ENCODE data around the gene TXNRD1.
"Not testable (repeated sequence)": the region's sequence is repeated elsewhere in the genome, so short reads cannot be mapped to it uniquely, and the experiment has no call there.

TXNRD1 gene

GRCh38 chr12:104250366-104251125 is 35.0 kb downstream of the TXNRD1 start:
- Histone ChIP-seq H3K27me3 (ENCODE audit: control insufficient read depth in 2 of 2, insufficient read depth in 2 of 2, low read length in 2 of 2) (no peaks in the 10 kb centered on the region), H3K4me3 (ENCODE audit: low read length in 2 of 2) (no peak overlapping the region), H3K9me3 (ENCODE audit: control insufficient read depth in 2 of 2, low read length in 2 of 2) (no peaks in the 10 kb centered on the region), H3K27ac (ENCODE audit: low read depth in 2 of 2, low read length in 2 of 2) (no peak overlapping the region), H3K36me3 (ENCODE audit: control insufficient read depth in 2 of 2, insufficient read depth in 2 of 2, low read length in 2 of 2) (no peaks in the 10 kb centered on the region), H3K9ac (ENCODE audit: low read depth in 1 of 2, low read length in 2 of 2) (no peak overlapping the region), H3K4me1 (ENCODE audit: control insufficient read depth in 2 of 2, insufficient read depth in 2 of 2, low read length in 2 of 2) (no peaks in the 10 kb centered on the region)

GRCh38 chr12:104257913-104258472 is 42.4 kb downstream of the TXNRD1 start:
- Histone ChIP-seq H3K4me3 (ENCODE audit: low read length in 2 of 2) (no peak overlapping the region), H3K36me3 (ENCODE audit: control insufficient read depth in 2 of 2, insufficient read depth in 2 of 2, low read length in 2 of 2) (no peaks in the 10 kb centered on the region), H3K9me3 (ENCODE audit: control insufficient read depth in 2 of 2, low read length in 2 of 2) (no peaks in the 10 kb centered on the region), H3K27me3 (ENCODE audit: control insufficient read depth in 2 of 2, insufficient read depth in 2 of 2, low read length in 2 of 2) (no peaks in the 10 kb centered on the region), H3K4me1 (ENCODE audit: control insufficient read depth in 2 of 2, insufficient read depth in 2 of 2, low read length in 2 of 2) (no peaks in the 10 kb centered on the region), H3K27ac (ENCODE audit: low read depth in 2 of 2, low read length in 2 of 2) (no peak overlapping the region), H3K9ac (ENCODE audit: low read depth in 1 of 2, low read length in 2 of 2) (no peak overlapping the region)

GRCh38 chr12:104258476-104259067 is 43.0 kb downstream of the TXNRD1 start:
- no peaks in the 10 kb centered on the region for H3K27me3 ChIP-seq (ENCODE audit: control insufficient read depth in 2 of 2, insufficient read depth in 2 of 2, low read length in 2 of 2)
- no peak overlapping the region for H3K27ac ChIP-seq (ENCODE audit: low read depth in 2 of 2, low read length in 2 of 2)
- H3K9ac ChIP-seq (ENCODE audit: low read depth in 1 of 2, low read length in 2 of 2): no peak overlapping the region
- H3K4me1 ChIP-seq (ENCODE audit: control insufficient read depth in 2 of 2, insufficient read depth in 2 of 2, low read length in 2 of 2): no peaks in the 10 kb centered on the region
- H3K9me3 ChIP-seq (ENCODE audit: control insufficient read depth in 2 of 2, low read length in 2 of 2): no peaks in the 10 kb centered on the region
- H3K4me3 ChIP-seq (ENCODE audit: low read length in 2 of 2): no peak overlapping the region
- H3K36me3 ChIP-seq (ENCODE audit: control insufficient read depth in 2 of 2, insufficient read depth in 2 of 2, low read length in 2 of 2): no peaks in the 10 kb centered on the region

GRCh38 chr12:104263026-104263425 is 47.4 kb downstream of the TXNRD1 start:
- Histone ChIP-seq H3K36me3 (ENCODE audit: control insufficient read depth in 2 of 2, insufficient read depth in 2 of 2, low read length in 2 of 2) (no peaks in the 10 kb centered on the region), H3K9me3 (ENCODE audit: control insufficient read depth in 2 of 2, low read length in 2 of 2) (no peaks in the 10 kb centered on the region), H3K27me3 (ENCODE audit: control insufficient read depth in 2 of 2, insufficient read depth in 2 of 2, low read length in 2 of 2) (no peaks in the 10 kb centered on the region), H3K27ac (ENCODE audit: low read depth in 2 of 2, low read length in 2 of 2) (no peak overlapping the region), H3K4me3 (ENCODE audit: low read length in 2 of 2) (no peak overlapping the region), H3K9ac (ENCODE audit: low read depth in 1 of 2, low read length in 2 of 2) (no peak overlapping the region), H3K4me1 (ENCODE audit: control insufficient read depth in 2 of 2, insufficient read depth in 2 of 2, low read length in 2 of 2) (no peaks in the 10 kb centered on the region)

GRCh38 chr12:104263580-104264358 is 48.2 kb downstream of the TXNRD1 start:
- H3K4me1 ChIP-seq (ENCODE audit: control insufficient read depth in 2 of 2, insufficient read depth in 2 of 2, low read length in 2 of 2): no peaks in the 10 kb centered on the region

GRCh38 chr12:104265436-104265835 is 49.9 kb downstream of the TXNRD1 start:
- H3K9me3 ChIP-seq (ENCODE audit: control insufficient read depth in 2 of 2, low read length in 2 of 2); H3K9ac ChIP-seq (ENCODE audit: low read depth in 1 of 2, low read length in 2 of 2); H3K4me1 ChIP-seq (ENCODE audit: control insufficient read depth in 2 of 2, insufficient read depth in 2 of 2, low read length in 2 of 2); H3K4me3 ChIP-seq (ENCODE audit: low read length in 2 of 2); H3K27ac ChIP-seq (ENCODE audit: low read depth in 2 of 2, low read length in 2 of 2); H3K27me3 ChIP-seq (ENCODE audit: control insufficient read depth in 2 of 2, insufficient read depth in 2 of 2, low read length in 2 of 2); H3K36me3 ChIP-seq (ENCODE audit: control insufficient read depth in 2 of 2, insufficient read depth in 2 of 2, low read length in 2 of 2): not testable (repeated sequence)

More at GRCh38 chr12:104263580-104264358, 48.2 kb downstream of the TXNRD1 start:
- Histone ChIP-seq H3K36me3 (ENCODE audit: control insufficient read depth in 2 of 2, insufficient read depth in 2 of 2, low read length in 2 of 2) (no peaks in the 10 kb centered on the region), H3K27me3 (ENCODE audit: control insufficient read depth in 2 of 2, insufficient read depth in 2 of 2, low read length in 2 of 2) (no peaks in the 10 kb centered on the region), H3K4me3 (ENCODE audit: low read length in 2 of 2) (no peak overlapping the region), H3K9me3 (ENCODE audit: control insufficient read depth in 2 of 2, low read length in 2 of 2) (no peaks in the 10 kb centered on the region), H3K27ac (ENCODE audit: low read depth in 2 of 2, low read length in 2 of 2) (no peak overlapping the region), H3K9ac (ENCODE audit: low read depth in 1 of 2, low read length in 2 of 2) (no peak overlapping the region)

- Histone ChIP-seq H3K9ac (ENCODE audit: low read depth in 1 of 2, low read length in 2 of 2) (no peak overlapping the region), H3K9me3 (ENCODE audit: control insufficient read depth in 2 of 2, low read length in 2 of 2) (no peaks in the 10 kb centered on the region), H3K27me3 (ENCODE audit: control insufficient read depth in 2 of 2, insufficient read depth in 2 of 2, low read length in 2 of 2) (no peaks in the 10 kb centered on the region), H3K4me1 (ENCODE audit: control insufficient read depth in 2 of 2, insufficient read depth in 2 of 2, low read length in 2 of 2) (peaks cover 7 to 8% of the 10 kb centered on the region in 2 donors), H3K4me3 (ENCODE audit: low read length in 2 of 2) (no peak overlapping the region), H3K27ac (ENCODE audit: low read depth in 2 of 2, low read length in 2 of 2) (no peak overlapping the region), H3K36me3 (ENCODE audit: control insufficient read depth in 2 of 2, insufficient read depth in 2 of 2, low read length in 2 of 2) (no peaks in the 10 kb centered on the region)
Measured at GRCh38 chr12:104272938-104273337, 57.4 kb downstream of the TXNRD1 start.

GRCh38 chr12:104273503-104273902 is 57.9 kb downstream of the TXNRD1 start:
- peaks cover 7 to 8% of the 10 kb centered on the region in 2 donors for H3K4me1 ChIP-seq (ENCODE audit: control insufficient read depth in 2 of 2, insufficient read depth in 2 of 2, low read length in 2 of 2)

GRCh38 chr12:104274811-104275210 is 59.2 kb downstream of the TXNRD1 start:
- H3K9me3 ChIP-seq (ENCODE audit: control insufficient read depth in 2 of 2, low read length in 2 of 2): no peaks in the 10 kb centered on the region
- H3K27ac ChIP-seq (ENCODE audit: low read depth in 2 of 2, low read length in 2 of 2): no peak overlapping the region
- no peak overlapping the region for H3K4me3 ChIP-seq (ENCODE audit: low read length in 2 of 2)
- H3K27me3 ChIP-seq (ENCODE audit: control insufficient read depth in 2 of 2, insufficient read depth in 2 of 2, low read length in 2 of 2): no peaks in the 10 kb centered on the region
- peaks cover 7 to 8% of the 10 kb centered on the region in 2 donors for H3K4me1 ChIP-seq (ENCODE audit: control insufficient read depth in 2 of 2, insufficient read depth in 2 of 2, low read length in 2 of 2)
- no peaks in the 10 kb centered on the region for H3K36me3 ChIP-seq (ENCODE audit: control insufficient read depth in 2 of 2, insufficient read depth in 2 of 2, low read length in 2 of 2)
- no peak overlapping the region for H3K9ac ChIP-seq (ENCODE audit: low read depth in 1 of 2, low read length in 2 of 2)

More at GRCh38 chr12:104273503-104273902, 57.9 kb downstream of the TXNRD1 start:
- no peak overlapping the region for H3K27ac ChIP-seq (ENCODE audit: low read depth in 2 of 2, low read length in 2 of 2)
- no peaks in the 10 kb centered on the region for H3K36me3 ChIP-seq (ENCODE audit: control insufficient read depth in 2 of 2, insufficient read depth in 2 of 2, low read length in 2 of 2)
- no peaks in the 10 kb centered on the region for H3K27me3 ChIP-seq (ENCODE audit: control insufficient read depth in 2 of 2, insufficient read depth in 2 of 2, low read length in 2 of 2)
- H3K4me3 ChIP-seq (ENCODE audit: low read length in 2 of 2): no peak overlapping the region
- H3K9ac ChIP-seq (ENCODE audit: low read depth in 1 of 2, low read length in 2 of 2): no peak overlapping the region
- no peaks in the 10 kb centered on the region for H3K9me3 ChIP-seq (ENCODE audit: control insufficient read depth in 2 of 2, low read length in 2 of 2)

GRCh38 chr12:104275689-104276088 is 60.1 kb downstream of the TXNRD1 start:
- H3K27ac ChIP-seq (ENCODE audit: low read depth in 2 of 2, low read length in 2 of 2): peak overlapping the region in 1 of 2 donors; percentile 60

More at GRCh38 chr12:104275689-104276088, 60.1 kb downstream of the TXNRD1 start:
- H3K4me3 ChIP-seq (ENCODE audit: low read length in 2 of 2): peak overlapping the region in 1 of 2 donors; percentile 14
- H3K4me1 ChIP-seq (ENCODE audit: control insufficient read depth in 2 of 2, insufficient read depth in 2 of 2, low read length in 2 of 2): peaks cover 7 to 8% of the 10 kb centered on the region in 2 donors
- no peaks in the 10 kb centered on the region for H3K9me3 ChIP-seq (ENCODE audit: control insufficient read depth in 2 of 2, low read length in 2 of 2)
- no peaks in the 10 kb centered on the region for H3K36me3 ChIP-seq (ENCODE audit: control insufficient read depth in 2 of 2, insufficient read depth in 2 of 2, low read length in 2 of 2)
- H3K9ac ChIP-seq (ENCODE audit: low read depth in 1 of 2, low read length in 2 of 2): no peak overlapping the region
- no peaks in the 10 kb centered on the region for H3K27me3 ChIP-seq (ENCODE audit: control insufficient read depth in 2 of 2, insufficient read depth in 2 of 2, low read length in 2 of 2)

All from mucosa of rectum (tissue), 2 donors.